Adrenal gland (tissue), 12 donors: ENCODE measurements around the gene MAN1A2. TPM values are rescaled to one million over a fixed set of nuclear protein-coding genes. Genes with fewer than 3 reads are reported as not detected.

Source experiments
- DNase-seq, 7 donors: peaks; one replicate each; pipeline ENCODE4 v3.0.0-alpha.2; 2019 to 2020
- H3K27ac ChIP-seq, 5 donors: fragments of 200-600 bp; sonication (generic) in 4 of 5; 1 replicate in 3 of 5; 2 replicates in 2 of 5; pipeline versions ENCODE4 v1.5.1 to v1.8.0; 2016 to 2020; ENCODE audit warnings: mild to moderate bottlenecking in 1 of 5
- H3K27me3 ChIP-seq: fragments of 200-600 bp; 2 replicates; pipeline ENCODE4 v1.8.0; 2021
- H3K36me3 ChIP-seq, 2 donors: fragments of 200-600 bp; replicated peaks in 1 of 2; 1 replicate in 1 of 2; 2 replicates in 1 of 2; pipeline versions ENCODE4 v1.5.1 to v1.8.0; 2018 to 2022
- H3K4me1 ChIP-seq, 2 donors: fragments of 200-600 bp; replicated peaks in 1 of 2; 1 replicate in 1 of 2; 2 replicates in 1 of 2; pipeline versions ENCODE4 v1.5.1 to v1.8.0; 2018 to 2021
- H3K4me3 ChIP-seq, 4 donors: fragments of 200-600 bp; sonication (generic) in 3 of 4; one replicate each; pipeline ENCODE4 v1.5.1; 2016 to 2018
- H3K9me3 ChIP-seq, 3 donors: fragments of 200-600 bp; sonication (generic) in 1 of 3; replicated peaks in 1 of 3; 1 replicate in 2 of 3; 2 replicates in 1 of 3; pipeline versions ENCODE4 v1.5.1 to v1.8.0; 2016 to 2021
- POLR2A ChIP-seq, 2 donors: fragments of 450-650 bp; IDR thresholded peaks; one replicate each; pipeline ENCODE4 v1.6.1; 2017; ENCODE audit warnings: antibody characterized with exemption in 2 of 2, mild to moderate bottlenecking in 2 of 2, moderate library complexity in 1 of 2
- WGBS, 4 donors: extraction: QIAGEN DNeasy Blood & Tissue Kit in 2 of 4; methylation state at CpG; one replicate each; pipeline versions ENCODE4 v1.1.5 to v1.1.7; 2013 to 2017; 5-methylcytosine and 5-hydroxymethylcytosine counted together
- intact Hi-C, 2 donors: fragments of 100-400 bp; cut with DNase I; formaldehyde crosslinking; loops; one replicate each; pipeline versions ENCODE4 v1.14.1 to v1.15.0; 2022 to 2023
- polyA plus RNA-seq, 3 donors: library from polyadenylated mRNA; stranded (reverse); fragments of 200-250 nt in 2 of 3; fragments of 350-450 nt in 1 of 3; fragmentation: Illumina TruSeq in 1 of 3; extraction: RNeasy Lipid Tissue Mini Kit (QIAGEN cat#74804) in 1 of 3; gene quantifications; one replicate each; pipeline ENCODE4 v1.2.3, GENCODE V29; 2013 to 2014
- total RNA-seq, 9 donors: library from RNA; depleted of rRNA in 4 of 9; stranded (reverse); fragments of >200 nt in 4 of 9; fragments of 120-200 nt in 1 of 9; fragmentation: NEBNext Ultra II Directional in 1 of 9; extraction: Animal tissue kit (Norgen Biotek cat#: 25700) in 1 of 9; gene quantifications; one replicate each; pipeline versions ENCODE4 v1.1.0 to v1.2.4, GENCODE V29; 2013 to 2023
- TF ChIP-seq, protein P1 (sequence below), 6 experiments: fragments of 450-650 bp in 4 of 6; fragments of 200-600 bp in 2 of 6; sonication (generic) in 1 of 6; IDR thresholded peaks; 1 replicate in 5 of 6; 2 replicates in 1 of 6; pipeline versions ENCODE4 v1.5.1 to v1.8.0; 2016 to 2021; ENCODE audit warnings: antibody characterized with exemption in 6 of 6, mild to moderate bottlenecking in 2 of 6, moderate library complexity in 1 of 6
- donor health status: healthy with polysubstance abuse.
- donor health status: Bipolar disorder and iron deficiency.
- donor health status: DM: yes; HTN: yes; CAD: no.
- donor health status: DM: no; HTN: no; CAD: no.
- donor health status: DM: no; HTN: no; CAD: no.
- donor health status: DM: yes; HTN: yes; CAD: no.

The MAN1A2 gene
- total and polyA plus RNA-seq, 12 donors = 4.4 to 45.2 (median 34.1) TPM

DNA sequence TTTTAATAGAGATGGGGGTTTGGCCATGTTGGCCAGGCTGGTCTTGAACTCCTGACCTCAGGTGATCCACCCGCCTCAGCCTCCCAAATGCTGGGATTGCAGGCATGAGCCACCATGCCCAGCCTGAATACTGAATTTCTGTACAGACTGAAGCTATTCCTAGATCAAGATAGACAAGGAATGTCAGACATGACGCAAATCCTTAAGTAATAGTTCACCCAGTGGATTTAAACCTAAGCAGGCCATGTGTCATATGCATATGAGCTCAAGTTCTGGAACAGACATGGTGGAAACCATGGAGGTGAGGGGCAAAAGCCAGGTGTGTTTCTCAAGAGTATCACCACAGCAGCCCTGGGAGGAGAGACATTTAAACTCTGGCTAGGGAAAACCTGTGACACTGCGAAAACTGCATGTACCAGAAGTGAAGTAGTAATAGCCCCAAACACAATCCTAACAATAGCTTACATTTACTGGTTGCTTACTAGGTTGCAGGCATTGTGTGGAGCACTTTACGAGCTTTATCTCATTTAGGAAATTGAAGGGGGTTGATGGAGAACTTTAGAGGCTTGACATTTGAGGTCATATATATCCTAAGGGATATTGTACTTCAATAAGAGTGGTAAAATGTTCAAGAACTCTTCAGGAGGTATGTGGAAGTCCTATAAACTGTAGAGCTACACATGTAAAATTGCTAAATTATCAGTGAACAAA is 31.7 kb upstream of the MAN1A2 start:
- Histone ChIP-seq H3K27ac (no peak overlapping the region), H3K36me3 (no peaks in the 10 kb centered on the region), H3K4me3 (no peak overlapping the region), H3K4me1 (no peaks in the 10 kb centered on the region), H3K27me3 (no peaks in the 10 kb centered on the region), H3K9me3 (no peaks in the 10 kb centered on the region)
- intact Hi-C loops = no loop called here
- DNase-seq = no peak
- TF ChIP-seq, protein P1, sequence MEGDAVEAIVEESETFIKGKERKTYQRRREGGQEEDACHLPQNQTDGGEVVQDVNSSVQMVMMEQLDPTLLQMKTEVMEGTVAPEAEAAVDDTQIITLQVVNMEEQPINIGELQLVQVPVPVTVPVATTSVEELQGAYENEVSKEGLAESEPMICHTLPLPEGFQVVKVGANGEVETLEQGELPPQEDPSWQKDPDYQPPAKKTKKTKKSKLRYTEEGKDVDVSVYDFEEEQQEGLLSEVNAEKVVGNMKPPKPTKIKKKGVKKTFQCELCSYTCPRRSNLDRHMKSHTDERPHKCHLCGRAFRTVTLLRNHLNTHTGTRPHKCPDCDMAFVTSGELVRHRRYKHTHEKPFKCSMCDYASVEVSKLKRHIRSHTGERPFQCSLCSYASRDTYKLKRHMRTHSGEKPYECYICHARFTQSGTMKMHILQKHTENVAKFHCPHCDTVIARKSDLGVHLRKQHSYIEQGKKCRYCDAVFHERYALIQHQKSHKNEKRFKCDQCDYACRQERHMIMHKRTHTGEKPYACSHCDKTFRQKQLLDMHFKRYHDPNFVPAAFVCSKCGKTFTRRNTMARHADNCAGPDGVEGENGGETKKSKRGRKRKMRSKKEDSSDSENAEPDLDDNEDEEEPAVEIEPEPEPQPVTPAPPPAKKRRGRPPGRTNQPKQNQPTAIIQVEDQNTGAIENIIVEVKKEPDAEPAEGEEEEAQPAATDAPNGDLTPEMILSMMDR (IDR thresholded peaks at IDR 0.05) = no peak
- TF ChIP-seq POLR2A (IDR thresholded peaks at IDR 0.05) = no peak
- 81 to 94% (median 88%) methylated on average over 4 of the region's 4 CpGs for WGBS, 4 donors

DNA sequence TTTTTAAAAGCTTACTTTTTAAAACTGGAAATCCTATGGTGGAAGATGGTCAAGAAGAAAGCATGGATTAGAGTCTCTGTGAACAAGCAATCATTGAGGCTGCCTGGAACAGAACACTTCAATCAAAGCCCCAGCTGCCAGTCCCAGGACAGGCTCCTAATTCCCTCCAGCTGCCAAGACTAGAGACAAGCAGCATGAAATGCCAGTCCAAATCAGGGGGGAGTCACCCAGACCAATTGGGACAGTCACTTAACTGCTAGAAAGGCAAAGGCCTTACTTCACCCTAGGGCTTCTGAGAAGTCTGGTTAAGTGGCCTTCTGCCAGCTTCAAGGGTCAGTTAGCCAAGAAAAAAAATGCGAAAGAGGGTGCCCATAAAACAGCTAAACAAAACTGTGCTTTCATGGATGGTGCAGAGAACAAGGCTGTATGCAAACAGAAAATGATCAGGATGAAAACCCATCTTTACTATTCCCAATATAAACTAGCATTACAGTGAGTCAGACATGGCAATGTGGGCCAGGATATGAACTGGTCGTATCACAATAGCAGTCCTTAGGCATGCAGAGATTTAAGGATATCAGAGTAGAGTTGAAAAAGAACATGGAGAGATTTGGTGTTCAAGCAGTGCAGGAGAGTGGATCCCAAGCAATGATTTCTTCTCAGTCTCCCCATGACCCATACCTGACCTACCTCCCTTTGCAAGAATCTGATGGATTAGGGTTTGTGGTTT is 31.0 kb upstream of the MAN1A2 start:
- H3K27ac ChIP-seq = no peak overlapping the region
- H3K4me3 ChIP-seq = no peak overlapping the region
- no peak for DNase-seq
- no peaks in the 10 kb centered on the region for H3K27me3 ChIP-seq
- WGBS, 4 donors = 32 to 50% (median 39%) methylated on average over 2 of the region's 2 CpGs
- H3K4me1 ChIP-seq = no peaks in the 10 kb centered on the region
- intact Hi-C loops = no loop called here
- no peaks in the 10 kb centered on the region for H3K9me3 ChIP-seq
- H3K36me3 ChIP-seq = no peaks in the 10 kb centered on the region
- TF ChIP-seq, protein P1 (IDR thresholded peaks at IDR 0.05) = no peak
- no peak for TF ChIP-seq POLR2A (IDR thresholded peaks at IDR 0.05)

DNA sequence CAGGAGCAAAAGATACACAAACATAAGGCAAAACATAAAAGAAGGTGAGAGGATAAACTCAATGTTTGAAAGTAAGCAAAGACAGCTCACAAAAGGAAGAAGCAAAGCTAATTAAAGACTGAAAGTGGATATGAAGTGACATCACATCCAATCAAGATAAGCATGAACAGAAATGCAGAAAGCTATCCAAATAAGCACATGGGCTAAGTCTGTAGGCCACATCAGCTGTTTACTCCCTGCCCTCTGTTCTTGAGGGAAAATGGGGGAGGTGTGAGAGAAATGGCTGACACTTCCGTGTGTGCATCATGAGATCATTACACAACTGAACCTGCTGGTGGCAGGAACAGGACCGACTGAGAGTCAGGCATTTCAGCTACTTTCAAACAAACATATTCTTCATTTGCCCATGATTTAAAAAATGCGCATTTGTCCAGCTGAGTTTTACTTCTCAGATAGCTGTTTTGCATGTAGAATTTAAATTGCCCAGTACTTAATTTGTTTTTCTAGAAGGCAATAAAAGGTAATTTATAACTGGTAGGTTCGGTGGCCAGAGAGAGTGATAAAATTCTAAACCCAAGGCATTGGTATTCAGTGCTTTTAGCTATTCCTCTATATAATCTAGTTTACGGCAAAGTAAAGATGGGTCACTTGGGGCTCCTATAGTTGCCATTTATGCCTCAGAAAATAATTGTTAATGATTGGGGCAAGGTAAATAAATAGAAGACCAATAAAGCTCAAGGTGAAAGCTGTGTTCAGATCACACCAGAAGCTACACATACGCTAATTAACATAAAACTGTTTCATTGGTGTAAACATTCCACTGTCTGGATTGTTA is 27.2 kb upstream of the MAN1A2 start:
- Histone ChIP-seq H3K9me3 (no peaks in the 10 kb centered on the region), H3K4me1 (no peaks in the 10 kb centered on the region), H3K27ac (no peak overlapping the region), H3K36me3 (no peaks in the 10 kb centered on the region), H3K4me3 (no peak overlapping the region), H3K27me3 (no peaks in the 10 kb centered on the region)
- peak in 5 of 7 donors; percentile 10 to 60 (median 29) for DNase-seq
- 63 to 66% (median 65%) methylated on average over 6 of the region's 6 CpGs for whole genome bisulfite sequencing, 4 donors
- TF ChIP-seq, protein P1 (IDR thresholded peaks at IDR 0.05) = no peak
- TF ChIP-seq POLR2A (IDR thresholded peaks at IDR 0.05) = no peak
- intact Hi-C loops = no loop called here

DNA sequence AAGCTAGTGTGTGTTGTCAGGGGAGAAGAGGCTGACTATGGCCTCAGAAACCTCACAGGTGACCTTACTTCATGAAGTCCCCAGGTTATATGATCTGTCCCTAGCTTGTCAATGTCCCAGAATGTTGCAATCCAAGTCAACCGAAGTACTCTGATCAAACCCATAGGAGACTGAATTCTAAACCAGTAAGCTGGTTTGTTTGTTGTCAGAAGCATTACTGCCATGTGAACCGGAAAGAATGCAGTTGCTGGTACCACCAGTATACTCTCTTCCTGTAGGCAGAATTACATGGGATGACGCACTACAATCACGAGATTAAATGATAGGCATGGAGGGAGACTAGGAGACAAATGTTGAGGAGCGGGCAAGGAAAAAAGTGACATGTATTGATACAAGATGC is 26.1 kb upstream of the MAN1A2 start:
- intact Hi-C loops = no loop called here
- 86 to 90% (median 89%) methylated on average over 5 of the region's 5 CpGs for WGBS, 4 donors
- no peaks in the 10 kb centered on the region for H3K4me1 ChIP-seq
- no peak for DNase-seq
- no peak overlapping the region for H3K4me3 ChIP-seq
- TF ChIP-seq, protein P1 (IDR thresholded peaks at IDR 0.05) = no peak
- TF ChIP-seq POLR2A (IDR thresholded peaks at IDR 0.05) = no peak
- H3K27ac ChIP-seq = no peak overlapping the region
- no peaks in the 10 kb centered on the region for H3K9me3 ChIP-seq
- no peaks in the 10 kb centered on the region for H3K27me3 ChIP-seq
- H3K36me3 ChIP-seq = no peaks in the 10 kb centered on the region
